ENCODE measurements around the gene MILR1. TPM values are rescaled to one million over a fixed set of nuclear protein-coding genes. Genes with fewer than 3 reads are reported as not detected.

Gene MILR1, protein sequence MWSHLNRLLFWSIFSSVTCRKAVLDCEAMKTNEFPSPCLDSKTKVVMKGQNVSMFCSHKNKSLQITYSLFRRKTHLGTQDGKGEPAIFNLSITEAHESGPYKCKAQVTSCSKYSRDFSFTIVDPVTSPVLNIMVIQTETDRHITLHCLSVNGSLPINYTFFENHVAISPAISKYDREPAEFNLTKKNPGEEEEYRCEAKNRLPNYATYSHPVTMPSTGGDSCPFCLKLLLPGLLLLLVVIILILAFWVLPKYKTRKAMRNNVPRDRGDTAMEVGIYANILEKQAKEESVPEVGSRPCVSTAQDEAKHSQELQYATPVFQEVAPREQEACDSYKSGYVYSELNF
- 1.0 to 2.1 TPM (median 1.6 TPM) in 5 replicates for total RNA-seq (2022; extraction: Qiagen RNA extraction; ENCODE audit: low read depth)

DNA sequence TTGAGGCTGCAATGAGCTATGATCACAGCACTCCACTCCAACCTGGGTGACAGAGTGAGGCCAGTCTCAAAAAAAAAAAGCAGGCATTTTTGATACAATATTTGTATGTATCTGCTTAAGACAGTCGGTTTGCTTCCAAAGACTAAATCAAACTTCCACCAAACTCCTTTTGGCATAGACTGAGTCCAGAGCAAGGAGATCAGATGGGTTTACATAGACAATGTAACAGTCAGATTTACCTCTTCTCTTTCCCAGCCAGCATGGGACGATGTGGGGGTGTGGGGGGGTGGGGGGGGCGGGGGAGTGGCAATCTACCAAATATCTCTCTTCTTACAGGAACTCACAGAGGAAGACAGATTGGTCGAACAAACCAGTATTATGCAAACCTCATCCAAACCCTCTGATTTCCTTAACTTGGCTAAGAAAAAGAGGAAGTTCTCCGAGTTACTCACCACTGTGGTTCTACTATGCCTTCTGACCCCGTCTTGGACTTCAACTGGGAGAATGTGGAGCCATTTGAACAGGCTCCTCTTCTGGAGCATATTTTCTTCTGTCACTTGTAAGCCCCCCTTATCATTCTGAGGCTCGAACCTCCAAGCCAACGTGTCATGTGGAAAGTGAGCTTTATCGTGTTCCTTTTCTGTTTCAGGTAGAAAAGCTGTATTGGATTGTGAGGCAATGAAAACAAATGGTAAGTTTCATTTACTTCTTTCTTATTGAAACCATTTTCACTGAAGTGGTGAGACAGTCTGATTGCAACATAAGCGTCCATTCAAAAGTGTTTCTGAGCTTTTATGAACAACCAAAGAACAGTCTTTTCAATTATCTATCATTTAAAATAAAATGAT lies at the start of gene MILR1:
Gene MILR1, plus strand, starts transcription at position 451 of the 848 bp plus-strand sequence. Its CDS starts 54 bp downstream, at position 505.

DNA sequence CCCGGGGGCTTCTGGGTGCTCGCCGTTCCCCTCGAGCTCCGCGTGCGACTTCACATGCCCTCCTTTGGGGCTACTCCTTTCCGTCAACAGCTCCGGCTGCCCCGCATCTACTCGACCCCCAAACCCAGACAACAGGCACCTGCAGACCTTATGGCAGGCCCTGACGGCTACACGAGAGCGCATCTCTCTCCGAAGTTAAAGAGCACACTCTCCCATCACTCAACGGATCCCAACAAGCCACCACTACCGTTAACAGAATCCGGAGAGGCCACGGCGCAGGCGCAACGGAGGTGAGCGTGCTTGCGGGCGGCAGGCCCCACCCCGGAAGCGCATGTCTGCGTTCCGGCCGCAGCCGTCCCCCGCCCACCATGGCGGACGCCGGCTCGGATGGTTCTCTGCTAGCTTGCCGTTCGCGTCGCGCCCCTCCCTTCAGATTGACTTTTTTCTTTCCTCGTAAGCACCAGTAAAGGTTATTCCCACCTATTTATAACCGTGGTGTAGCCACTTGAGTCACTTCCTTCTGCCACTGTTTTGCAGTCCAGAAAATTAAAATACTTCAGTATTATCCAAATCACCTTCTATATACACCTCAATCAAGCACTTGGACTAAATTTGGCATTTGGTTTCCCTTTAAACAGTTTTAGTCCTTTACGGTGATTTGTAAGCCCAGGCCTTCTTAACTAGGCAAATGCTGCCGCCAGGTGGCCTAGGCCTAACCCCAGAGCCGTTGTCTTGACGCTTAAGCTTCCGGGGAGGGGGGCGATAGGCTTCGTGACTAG lies 48.1 kb downstream of the MILR1 start, which contains the start of gene POLG2:
Gene POLG2, minus strand, starts transcription at position 269 of the 779 bp plus-strand sequence. Its CDS starts 86 bp downstream, at position 183.

DNA sequence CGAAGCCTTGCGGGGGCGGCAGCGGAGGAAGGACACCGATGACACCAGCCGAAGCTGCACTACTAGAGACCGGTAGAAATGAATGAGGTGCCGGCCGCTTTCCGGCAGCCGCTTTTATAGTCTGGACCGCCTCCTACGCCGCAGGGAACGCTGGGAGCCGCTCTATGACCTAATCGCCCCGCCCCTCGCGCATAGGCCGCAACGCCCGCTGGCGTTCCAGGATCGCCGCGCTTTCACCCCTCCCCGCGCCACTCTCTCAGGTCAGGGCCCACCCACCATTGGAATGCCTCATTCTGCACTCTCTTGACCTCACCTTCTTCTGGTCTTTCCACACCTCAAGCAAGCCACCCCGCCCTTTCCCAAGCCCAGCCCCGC lies 57.3 kb downstream of the MILR1 start, which contains the start of gene DDX5:
Gene DDX5, minus strand, starts transcription at position 89 of the 375 bp plus-strand sequence. CDS start 170 bp downstream, outside the sequence.

DNA sequence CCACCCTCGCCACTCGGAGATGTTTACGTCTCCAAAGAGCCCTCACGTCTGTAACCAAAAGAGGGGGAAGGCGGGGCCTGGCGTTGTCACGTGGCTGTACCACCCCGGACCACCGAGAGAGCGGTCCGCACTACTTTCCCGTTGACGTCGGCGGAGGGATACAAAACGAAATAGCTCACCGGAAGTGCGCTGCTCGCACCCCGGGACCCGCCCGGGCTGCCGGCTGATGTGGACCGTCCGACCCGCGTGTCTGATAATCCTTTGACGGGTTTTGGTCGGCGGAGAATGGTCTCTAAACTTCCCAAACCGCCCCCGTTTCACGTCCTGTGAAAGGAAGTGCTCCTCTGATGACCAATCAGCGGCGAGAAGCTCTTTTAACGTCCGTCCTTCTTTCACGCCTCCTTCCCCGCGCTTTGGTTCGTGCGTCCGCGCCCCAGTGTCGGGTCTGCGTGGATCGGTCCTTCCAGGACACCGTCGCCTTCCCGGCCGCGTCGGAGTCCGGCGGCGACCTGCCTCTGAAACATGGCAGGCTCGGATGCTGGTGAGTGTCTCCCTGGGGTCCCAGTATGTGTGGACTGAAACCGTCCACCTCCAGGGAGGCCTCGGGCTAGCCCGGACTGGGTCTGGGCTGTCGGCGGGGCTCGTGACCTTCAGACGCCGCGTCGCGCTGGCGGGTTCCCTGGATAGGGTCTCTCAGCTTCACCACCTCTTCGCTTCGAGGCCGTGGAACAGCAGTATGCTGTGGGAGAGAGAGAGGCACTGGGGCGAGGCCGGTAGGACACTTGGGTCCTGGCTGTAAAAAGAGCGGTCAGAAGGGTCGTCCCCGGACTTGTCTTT lies 57.9 kb downstream of the MILR1 start, which contains the start of gene CEP95:
Gene CEP95, plus strand, starts transcription at position 402 of the 837 bp plus-strand sequence. Its CDS starts 121 bp downstream, at position 523.

Other genes starting within 250 kb of the MILR1 start
- gene TEX2, start 185.9 kb upstream of the MILR1 start, total RNA-seq (2022; extraction: Qiagen RNA extraction; ENCODE audit: low read depth) = 9.4 to 12.5 TPM (median 11.3 TPM) in 5 replicates
- gene PECAM1, start 58.3 kb upstream of the MILR1 start, total RNA-seq (2022; extraction: Qiagen RNA extraction; ENCODE audit: low read depth) = 0.03 to 0.17 TPM in 2 of 5 replicates, not detected in the others
- gene POLG2, start 47.9 kb downstream of the MILR1 start, total RNA-seq (2022; extraction: Qiagen RNA extraction; ENCODE audit: low read depth) = 11.7 to 19.3 TPM (median 18.0 TPM) in 5 replicates
- gene DDX5, start 57.2 kb downstream of the MILR1 start, total RNA-seq (2022; extraction: Qiagen RNA extraction; ENCODE audit: low read depth) = 628 to 1,122 TPM (median 653 TPM) in 5 replicates
- gene CEP95, start 57.9 kb downstream of the MILR1 start, total RNA-seq (2022; extraction: Qiagen RNA extraction; ENCODE audit: low read depth) = 31.7 to 37.2 TPM (median 33.4 TPM) in 5 replicates
- 19.9 to 32.4 TPM (median 27.9 TPM) in 5 replicates for gene SMURF2, start 213.2 kb downstream of the MILR1 start, total RNA-seq (2022; extraction: Qiagen RNA extraction; ENCODE audit: low read depth)

Measured in A549 treated with RU486 at 1 μM for 4 hours (cell line).